Keratinocyte (primary cell): ENCODE data around the gene TMEM35A. TPM values are rescaled to one million over a fixed set of nuclear protein-coding genes. Genes with fewer than 3 reads are reported as not detected.

Experiments
- DNase-seq: peaks from one replicate; pipeline ENCODE4 v3.0.0-alpha.2; 2011; ENCODE audit warnings: low read depth, missing footprints, low spot score
- FAIRE-seq: peaks from 2 replicates; lab custom pipeline; 2011; peaks lifted over from hg19 to GRCh38; lab: Jason Lieb, UNC
- H2AFZ ChIP-seq: 2 replicates; pipeline ENCODE4 v1.6.0; 2012; ENCODE audit warnings: low read length, control low read depth, inconsistent platforms; ENCODE audit not compliant: control insufficient read depth
- H3K27ac ChIP-seq: 2 replicates; pipeline ENCODE4 v1.5.1; 2011; ENCODE audit warnings: low read length; ENCODE audit not compliant: control insufficient read depth, insufficient read depth
- H3K27me3 ChIP-seq: 3 replicates; pipeline ENCODE4 v1.6.0; 2011; ENCODE audit warnings: low read length; ENCODE audit not compliant: control insufficient read depth, insufficient read depth; ENCODE audit errors: extremely low read depth
- H3K36me3 ChIP-seq, 2 experiments: 2 replicates in 1 of 2; 3 replicates in 1 of 2; pipeline ENCODE4 v1.5.1; 2011; ENCODE audit warnings: low read length in 2 of 2, mild to moderate bottlenecking in 1 of 2; ENCODE audit not compliant: control insufficient read depth in 2 of 2, insufficient read depth in 2 of 2; ENCODE audit errors: extremely low read depth in 1 of 2
- H3K4me1 ChIP-seq: 3 replicates; pipeline ENCODE4 v1.5.1; 2011; ENCODE audit warnings: low read length; ENCODE audit not compliant: control insufficient read depth, insufficient read depth; ENCODE audit errors: extremely low read depth
- H3K4me2 ChIP-seq: 3 replicates; pipeline ENCODE4 v1.6.0; 2011; ENCODE audit warnings: low read depth, low read length; ENCODE audit not compliant: control insufficient read depth, insufficient read depth; ENCODE audit errors: extremely low read depth
- H3K4me3 ChIP-seq, 3 experiments: fragments of 200-600 bp in 1 of 3; sonication (generic) in 1 of 3; 2 replicates in 2 of 3; 3 replicates in 1 of 3; pipeline ENCODE4 v1.5.1; 2011 to 2016; ENCODE audit warnings: low read length in 3 of 3, mild to moderate bottlenecking in 3 of 3, control low read depth in 2 of 3, inconsistent platforms in 1 of 3, low read depth in 1 of 3, mixed read lengths in 1 of 3, mixed run types in 1 of 3, moderate library complexity in 1 of 3; ENCODE audit not compliant: control insufficient read depth in 2 of 3, insufficient read depth in 2 of 3; ENCODE audit errors: extremely low read depth in 1 of 3
- H3K79me2 ChIP-seq: 2 replicates; pipeline ENCODE4 v1.6.0; 2012; ENCODE audit warnings: low read length; ENCODE audit not compliant: control insufficient read depth, insufficient read depth
- H3K9ac ChIP-seq: 3 replicates; pipeline ENCODE4 v1.6.0; 2011; ENCODE audit warnings: low read length; ENCODE audit not compliant: control insufficient read depth, insufficient read depth; ENCODE audit errors: extremely low read depth
- H3K9me1 ChIP-seq: 3 replicates; pipeline ENCODE4 v1.6.0; 2011; ENCODE audit warnings: low read length; ENCODE audit not compliant: control insufficient read depth, insufficient read depth; ENCODE audit errors: extremely low read depth
- H3K9me3 ChIP-seq: 2 replicates; pipeline ENCODE4 v1.5.1; 2012; ENCODE audit warnings: low read depth, low read length; ENCODE audit not compliant: control insufficient read depth
- H4K20me1 ChIP-seq: 3 replicates; pipeline ENCODE4 v1.6.0; 2011; ENCODE audit warnings: low read length; ENCODE audit not compliant: control insufficient read depth, insufficient read depth; ENCODE audit errors: extremely low read depth
- EZH2 ChIP-seq: IDR thresholded peaks from one replicate; pipeline ENCODE4 v1.6.1; 2012; ENCODE audit warnings: inconsistent platforms, mild to moderate bottlenecking, low read length, moderate library complexity
- dilution Hi-C: fragments of 300-500 bp; cut with MboI; formaldehyde crosslinking; loops from one replicate; pipeline ENCODE4 v1.7.0; 2020; ENCODE audit warnings: low sequenced_read_pairs; ENCODE audit not compliant: extremely low pct_ligation_motif_present
- polyA plus RNA-seq, 5 experiments: library from polyadenylated mRNA; depleted of rRNA in 3 of 5; stranded (reverse) in 3 of 5; stranded (forward) in 1 of 5; unstranded in 1 of 5; fragments of >200 nt; gene quantifications; 1 replicate in 1 of 5; 2 replicates in 3 of 5; 3 replicates in 1 of 5; pipeline versions ENCODE4 v1.2.1 to v1.2.3, GENCODE V29; 2011 to 2012; ENCODE audit warnings: missing spikeins in 2 of 5, low read depth in 1 of 5, low replicate concordance in 1 of 5
- TF ChIP-seq, protein P1 (sequence below), 3 experiments: IDR thresholded peaks in 1 of 3; conservative IDR thresholded peaks in 1 of 3; optimal IDR thresholded peaks in 1 of 3; 2 replicates in 2 of 3; 3 replicates in 1 of 3; pipeline versions ENCODE3 to v1.5.1; 2011; ENCODE audit warnings: low read length in 3 of 3, mild to moderate bottlenecking in 3 of 3, moderate library complexity in 2 of 3, control low read depth in 1 of 3, inconsistent platforms in 1 of 3; ENCODE audit not compliant: insufficient read depth in 2 of 3; ENCODE audit errors: extremely low read depth in 1 of 3

TMEM35A gene
- polyA plus RNA-seq, 1 donor (not counting 4 experiments of a cell fraction or from before 2014, with no cell fraction given), result 0.03 TPM

DNA sequence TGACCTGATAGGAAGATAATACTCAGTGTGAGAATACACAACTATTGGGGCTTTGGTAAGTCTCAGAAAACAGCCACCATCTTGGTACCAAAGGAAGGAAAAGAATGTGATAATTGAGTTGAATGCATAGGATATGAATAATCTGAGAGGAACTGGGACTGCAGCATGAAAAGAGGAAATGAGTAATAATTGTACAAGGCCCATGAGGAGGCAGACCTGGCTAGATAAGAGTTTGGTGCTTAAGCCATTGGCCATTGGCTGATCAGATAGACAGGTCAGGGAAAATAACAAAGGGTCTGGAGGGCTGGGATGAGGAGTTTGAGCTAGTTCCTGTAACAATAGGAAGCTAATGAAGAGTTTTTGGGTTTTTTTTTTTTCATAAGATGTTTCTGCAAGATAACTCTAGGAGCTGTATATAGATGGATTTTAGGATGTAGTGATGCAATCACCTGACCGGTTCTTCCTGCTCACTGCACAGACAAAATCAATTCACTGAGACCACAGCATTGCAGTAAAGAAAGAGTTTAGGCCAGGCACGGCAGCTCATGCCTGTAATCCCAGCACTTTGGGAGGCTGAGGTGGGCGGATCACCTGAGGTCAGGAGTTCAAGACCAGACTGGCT lies 21.5 kb upstream of the TMEM35A start:
- Histone ChIP-seq H3K4me1 (peaks cover 4% of the 10 kb centered on the region), H3K4me3 (no peak overlapping the region), H2AFZ (no peak overlapping the region), H3K4me2 (no peak overlapping the region), H3K9me1 (no peaks in the 10 kb centered on the region), H3K79me2 (no peaks in the 10 kb centered on the region), H3K27ac (no peak overlapping the region), H3K36me3 (no peaks in the 10 kb centered on the region), H3K9me3 (no peaks in the 10 kb centered on the region), H3K9ac (no peak overlapping the region), H4K20me1 (no peaks in the 10 kb centered on the region), H3K27me3 (no peaks in the 10 kb centered on the region)
- TF ChIP-seq, protein P1, sequence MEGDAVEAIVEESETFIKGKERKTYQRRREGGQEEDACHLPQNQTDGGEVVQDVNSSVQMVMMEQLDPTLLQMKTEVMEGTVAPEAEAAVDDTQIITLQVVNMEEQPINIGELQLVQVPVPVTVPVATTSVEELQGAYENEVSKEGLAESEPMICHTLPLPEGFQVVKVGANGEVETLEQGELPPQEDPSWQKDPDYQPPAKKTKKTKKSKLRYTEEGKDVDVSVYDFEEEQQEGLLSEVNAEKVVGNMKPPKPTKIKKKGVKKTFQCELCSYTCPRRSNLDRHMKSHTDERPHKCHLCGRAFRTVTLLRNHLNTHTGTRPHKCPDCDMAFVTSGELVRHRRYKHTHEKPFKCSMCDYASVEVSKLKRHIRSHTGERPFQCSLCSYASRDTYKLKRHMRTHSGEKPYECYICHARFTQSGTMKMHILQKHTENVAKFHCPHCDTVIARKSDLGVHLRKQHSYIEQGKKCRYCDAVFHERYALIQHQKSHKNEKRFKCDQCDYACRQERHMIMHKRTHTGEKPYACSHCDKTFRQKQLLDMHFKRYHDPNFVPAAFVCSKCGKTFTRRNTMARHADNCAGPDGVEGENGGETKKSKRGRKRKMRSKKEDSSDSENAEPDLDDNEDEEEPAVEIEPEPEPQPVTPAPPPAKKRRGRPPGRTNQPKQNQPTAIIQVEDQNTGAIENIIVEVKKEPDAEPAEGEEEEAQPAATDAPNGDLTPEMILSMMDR (optimal IDR thresholded peaks at IDR 0.05 in 1 of 3, IDR thresholded peaks at IDR 0.05 in 1 of 3, conservative IDR thresholded peaks at IDR 0.05 in 1 of 3; ENCODE audit: extremely low read depth in 1 of 3, insufficient read depth in 2 of 3, low read length in 3 of 3), result no peak
- TF ChIP-seq EZH2, result no peak
- DNase-seq (no peak), FAIRE-seq (peak; percentile 76)
- dilution Hi-C loops, result no loop called here

DNA sequence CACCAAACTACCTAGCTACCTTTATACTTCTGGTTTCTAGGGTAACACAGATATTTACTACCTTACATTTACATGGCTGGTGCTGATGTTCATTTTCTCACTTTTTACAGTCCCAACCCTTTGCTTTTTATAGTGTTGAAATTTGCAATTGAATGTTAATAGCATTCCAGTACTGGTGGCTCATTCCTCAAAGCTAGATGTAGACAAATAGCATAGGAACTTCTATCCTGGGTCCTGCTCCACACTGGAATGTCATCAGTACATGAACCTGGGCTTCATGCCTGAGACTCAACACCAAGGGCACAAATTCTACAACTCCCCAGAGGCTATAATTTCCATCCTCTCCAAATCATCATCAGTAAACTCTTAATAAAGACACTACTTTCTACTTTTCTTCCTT lies 16.5 kb upstream of the TMEM35A start:
- FAIRE-seq (no peak), DNase-seq (no peak)
- no peaks in the 10 kb centered on the region for H3K79me2 ChIP-seq
- no peaks in the 10 kb centered on the region for H3K36me3 ChIP-seq
- no peaks in the 10 kb centered on the region for H3K4me1 ChIP-seq
- dilution Hi-C loops, result no loop called here
- H3K9me1 ChIP-seq, result no peaks in the 10 kb centered on the region
- no peak overlapping the region for H3K4me3 ChIP-seq
- H3K27ac ChIP-seq, result no peak overlapping the region
- no peak overlapping the region for H3K9ac ChIP-seq
- H3K4me2 ChIP-seq, result no peak overlapping the region
- no peaks in the 10 kb centered on the region for H3K9me3 ChIP-seq
- no peaks in the 10 kb centered on the region for H4K20me1 ChIP-seq
- no peak overlapping the region for H2AFZ ChIP-seq
- H3K27me3 ChIP-seq, result no peaks in the 10 kb centered on the region
- no peak for TF ChIP-seq EZH2
- TF ChIP-seq, protein P1 (optimal IDR thresholded peaks at IDR 0.05 in 1 of 3, IDR thresholded peaks at IDR 0.05 in 1 of 3, conservative IDR thresholded peaks at IDR 0.05 in 1 of 3; ENCODE audit: extremely low read depth in 1 of 3, insufficient read depth in 2 of 3, low read length in 3 of 3), result no peak
